Stomach (tissue), 9 donors: ENCODE data around the gene SAMD14. TPM values are rescaled to one million over a fixed set of nuclear protein-coding genes. Genes with fewer than 3 reads are reported as not detected.

ENCODE experiments used
- DNase-seq, 2 donors: peaks; one replicate each; pipeline versions ENCODE4 v3.0.0 to v3.0.0-alpha.2; 2013 to 2019
- H3K27ac ChIP-seq, 5 donors: fragments of 200-600 bp in 4 of 5; sonication (generic) in 4 of 5; one replicate each; pipeline ENCODE4 v1.5.1; 2013 to 2019; ENCODE audit warnings: mild to moderate bottlenecking in 1 of 5, moderate library complexity in 1 of 5
- H3K27me3 ChIP-seq, 3 donors: fragments of 200-600 bp; sonication (generic); one replicate each; pipeline ENCODE4 v1.5.1; 2017 to 2019; ENCODE audit warnings: mixed run types in 1 of 3
- H3K36me3 ChIP-seq, 4 donors: fragments of 200-600 bp; sonication (generic); 1 replicate in 3 of 4; 2 replicates in 1 of 4; pipeline ENCODE4 v1.5.1; 2016 to 2019
- H3K4me1 ChIP-seq, 4 donors: fragments of 200-600 bp; sonication (generic); one replicate each; pipeline ENCODE4 v1.5.1; 2016 to 2019
- H3K4me3 ChIP-seq, 4 donors: fragments of 200-600 bp; sonication (generic) in 3 of 4; one replicate each; pipeline ENCODE4 v1.5.1; 2016 to 2019; ENCODE audit warnings: mild to moderate bottlenecking in 1 of 4
- H3K9me3 ChIP-seq, 4 donors: fragments of 200-600 bp; sonication (generic); one replicate each; pipeline ENCODE4 v1.5.1; 2016 to 2019
- CTCF ChIP-seq, 7 experiments: fragments of 450-650 bp in 4 of 7; fragments of 200-600 bp in 3 of 7; sonication (generic) in 3 of 7; IDR thresholded peaks; one replicate each; pipeline ENCODE4 v1.5.1; 2016 to 2019; ENCODE audit warnings: antibody characterized with exemption in 7 of 7, control low read depth in 2 of 7, mild to moderate bottlenecking in 1 of 7
- EP300 ChIP-seq: sonication (generic); formaldehyde crosslinking; IDR thresholded peaks from one replicate; pipeline ENCODE4 v1.6.1; 2017; ENCODE audit warnings: antibody characterized with exemption
- POLR2A ChIP-seq, 4 donors: fragments of 450-650 bp; IDR thresholded peaks; one replicate each; pipeline ENCODE4 v1.6.1; 2016; ENCODE audit warnings: antibody characterized with exemption in 4 of 4, control low read depth in 2 of 4, mild to moderate bottlenecking in 1 of 4, moderate library complexity in 1 of 4
- POLR2AphosphoS5 ChIP-seq, 3 donors: sonication (generic); formaldehyde crosslinking; IDR thresholded peaks; one replicate each; pipeline ENCODE4 v1.6.1; 2016; ENCODE audit warnings: antibody characterized with exemption in 3 of 3
- WGBS, 5 donors: extraction: QIAGEN DNeasy Blood & Tissue Kit in 3 of 5; methylation state at CpG; one replicate each; pipeline versions ENCODE4 v1.1.5 to v1.1.7; 2013 to 2018; 5-methylcytosine and 5-hydroxymethylcytosine counted together
- intact Hi-C: fragments of 100-400 bp; cut with DNase I; formaldehyde crosslinking; loops from one replicate; pipeline ENCODE4 v1.15.1; 2023; ENCODE audit warnings: low total_unique reads
- polyA plus RNA-seq, 3 donors: library from polyadenylated mRNA; stranded (reverse); fragments of 200-250 nt; gene quantifications; one replicate each; pipeline ENCODE4 v1.2.3, GENCODE V29; 2013
- total RNA-seq, 5 donors: library from RNA; depleted of rRNA; stranded (reverse); fragments of >200 nt; gene quantifications; one replicate each; pipeline versions ENCODE4 v1.1.0 to v1.2.3, GENCODE V29; 2014 to 2016
- donor health status: healthy with polysubstance abuse.
- donor health status: Bipolar disorder and iron deficiency.
- donor health status: healthy.

SAMD14 gene
- total and polyA plus RNA-seq, 8 donors: 1.3 to 87.0 (median 1.8) TPM; not detected in 2

DNA sequence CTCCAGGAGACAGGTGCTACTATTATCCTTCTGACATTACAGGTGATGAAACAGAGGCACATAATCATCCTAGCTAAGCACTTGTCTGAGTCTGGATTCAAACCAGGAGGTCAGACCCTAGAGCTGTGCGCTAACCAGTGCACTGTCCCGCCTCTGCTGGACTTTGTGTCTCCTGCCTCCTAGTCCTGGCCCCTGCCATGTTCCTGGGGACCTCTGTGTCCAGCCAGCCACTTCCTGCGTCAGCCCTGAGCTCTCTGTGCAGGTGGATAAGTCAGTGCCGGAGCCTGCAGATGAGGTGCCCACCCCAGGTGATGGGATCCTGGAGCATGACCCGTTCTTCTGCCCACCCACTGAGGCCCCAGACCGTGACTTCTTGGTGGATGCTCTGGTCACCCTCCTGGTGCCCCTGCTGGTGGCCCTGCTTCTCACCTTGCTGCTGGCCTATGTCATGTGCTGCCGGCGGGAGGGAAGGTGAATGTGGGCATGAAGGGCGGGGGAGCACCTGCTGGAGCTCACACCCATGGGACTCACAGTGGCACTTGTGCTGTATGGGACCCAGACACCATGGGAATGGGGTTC lies 40.0 kb upstream of the SAMD14 start:
- no peaks in the 10 kb centered on the region for H3K36me3 ChIP-seq
- TF ChIP-seq EP300: no peak
- no peak for TF ChIP-seq POLR2A (IDR thresholded peaks at IDR 0.05)
- TF ChIP-seq CTCF (IDR thresholded peaks at IDR 0.05): no peak
- TF ChIP-seq POLR2AphosphoS5 (IDR thresholded peaks at IDR 0.05): no peak
- no peak for DNase-seq
- 72 to 85% (median 76%) methylated on average over 7 to 9 of the region's 9 CpGs for WGBS, 5 donors
- no peaks in the 10 kb centered on the region for H3K27me3 ChIP-seq
- no peak overlapping the region for H3K27ac ChIP-seq
- H3K4me3 ChIP-seq: no peak overlapping the region
- H3K9me3 ChIP-seq: no peaks in the 10 kb centered on the region
- H3K4me1 ChIP-seq: peaks cover 5 to 65% (median 23%) of the 10 kb centered on the region in 4 donors
- intact Hi-C loops: no loop called here

DNA sequence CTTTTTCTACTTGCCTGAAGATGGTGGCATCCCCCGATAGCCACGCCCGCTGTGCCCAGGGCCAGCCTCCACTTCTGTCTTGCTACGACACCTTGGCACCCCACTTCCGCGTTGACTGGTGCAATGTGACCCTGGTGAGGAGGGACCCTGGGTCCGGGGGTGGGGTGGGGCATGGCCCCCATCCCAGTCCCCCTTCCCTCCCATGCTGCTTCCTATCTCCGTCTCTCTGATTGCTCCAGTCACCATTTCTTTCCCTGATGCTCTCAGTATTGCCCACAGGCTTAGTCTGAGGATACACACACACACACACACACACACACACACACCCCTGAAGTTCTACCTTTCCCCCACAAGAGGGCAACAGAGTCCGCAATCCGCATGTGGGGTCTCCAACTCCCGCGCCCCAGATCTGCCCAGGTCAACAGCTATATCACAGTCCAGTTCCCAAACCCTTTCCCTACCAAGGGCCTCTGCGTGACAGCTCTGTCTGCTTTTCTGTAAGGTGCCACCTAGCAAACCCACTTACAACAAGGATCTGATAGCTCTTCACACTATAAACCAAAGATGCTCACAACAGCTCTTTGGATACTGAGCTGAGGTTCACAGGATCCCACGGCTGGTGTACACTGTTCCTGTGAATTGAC lies 39.3 kb upstream of the SAMD14 start:
- peak overlapping the region in 1 of 5 donors; percentile 86 for H3K27ac ChIP-seq
- no peaks in the 10 kb centered on the region for H3K27me3 ChIP-seq
- H3K4me3 ChIP-seq: no peak overlapping the region
- peaks cover 5 to 66% (median 26%) of the 10 kb centered on the region in 4 donors for H3K4me1 ChIP-seq
- no peaks in the 10 kb centered on the region for H3K36me3 ChIP-seq
- intact Hi-C loops: no loop called here
- WGBS, 5 donors: 29 to 36% (median 32%) methylated on average over 14 of the region's 14 CpGs
- no peak for TF ChIP-seq POLR2AphosphoS5 (IDR thresholded peaks at IDR 0.05)
- TF ChIP-seq CTCF (IDR thresholded peaks at IDR 0.05): peak in 6 of 7 experiments; percentile 62 to 99 (median 80)
- H3K9me3 ChIP-seq: no peaks in the 10 kb centered on the region
- DNase-seq: peak in 1 of 2 donors; percentile 86

DNA sequence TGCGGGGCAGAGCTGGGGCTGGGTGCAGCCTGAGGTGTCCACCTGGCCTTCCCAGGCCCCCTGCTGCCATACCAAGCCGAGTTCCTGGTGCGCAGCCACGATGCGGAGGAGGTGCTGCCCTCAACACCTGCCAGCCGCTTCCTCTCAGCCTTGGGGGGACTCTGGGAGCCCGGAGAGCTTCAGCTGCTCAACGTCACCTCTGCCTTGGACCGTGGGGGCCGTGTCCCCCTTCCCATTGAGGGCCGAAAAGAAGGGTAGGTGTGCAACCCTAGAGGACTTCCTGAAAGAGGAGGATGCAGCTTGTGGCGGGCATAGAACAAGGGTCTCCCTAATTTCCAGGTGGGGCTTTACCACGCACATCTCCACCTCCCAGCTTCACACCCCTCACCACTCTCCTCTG lies 38.4 kb upstream of the SAMD14 start:
- Histone ChIP-seq H3K4me3 (no peak overlapping the region), H3K36me3 (no peaks in the 10 kb centered on the region), H3K9me3 (no peaks in the 10 kb centered on the region), H3K27me3 (no peaks in the 10 kb centered on the region), H3K27ac (peak overlapping the region in 1 of 5 donors; percentile 86), H3K4me1 (peaks cover 5 to 57% (median 26%) of the 10 kb centered on the region in 4 donors)
- 73 to 82% (median 77%) methylated on average over 13 of the region's 13 CpGs for WGBS, 5 donors
- no peak for TF ChIP-seq POLR2A (IDR thresholded peaks at IDR 0.05)
- no peak for TF ChIP-seq CTCF (IDR thresholded peaks at IDR 0.05)
- TF ChIP-seq EP300: no peak
- no peak for TF ChIP-seq POLR2AphosphoS5 (IDR thresholded peaks at IDR 0.05)
- no peak for DNase-seq
- intact Hi-C loops: no loop called here

DNA sequence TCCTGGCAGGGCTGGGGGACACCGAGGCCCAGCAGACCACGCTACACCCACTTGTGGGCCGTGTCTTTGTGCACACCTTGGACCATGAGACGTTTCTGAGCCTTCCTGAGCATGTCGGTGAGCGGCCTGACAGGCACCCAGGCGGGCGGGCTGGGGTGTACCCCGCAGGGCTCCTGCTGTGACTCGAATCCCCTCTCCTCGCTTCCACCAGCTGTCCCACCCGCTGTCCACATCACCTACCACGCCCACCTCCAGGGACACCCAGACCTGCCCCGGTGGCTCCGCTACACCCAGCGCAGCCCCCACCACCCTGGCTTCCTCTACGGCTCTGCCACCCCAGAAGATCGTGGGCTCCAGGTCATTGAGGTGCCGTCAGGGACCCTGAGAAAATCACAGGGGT lies 37.4 kb upstream of the SAMD14 start:
- Histone ChIP-seq H3K4me3 (peak overlapping the region in 1 of 4 donors; percentile 11), H3K36me3 (no peaks in the 10 kb centered on the region), H3K4me1 (peaks cover 5 to 52% (median 26%) of the 10 kb centered on the region in 4 donors), H3K9me3 (no peaks in the 10 kb centered on the region), H3K27me3 (no peaks in the 10 kb centered on the region), H3K27ac (peak overlapping the region in 1 of 5 donors; percentile 86)
- DNase-seq: no peak
- no peak for TF ChIP-seq CTCF (IDR thresholded peaks at IDR 0.05)
- TF ChIP-seq EP300: no peak
- TF ChIP-seq POLR2A (IDR thresholded peaks at IDR 0.05): no peak
- TF ChIP-seq POLR2AphosphoS5 (IDR thresholded peaks at IDR 0.05): no peak
- intact Hi-C loops: no loop called here
- 85 to 89% (median 87%) methylated on average over 11 to 19 of the region's 19 CpGs for WGBS, 5 donors
